ENCODE measurements around the gene CAMTA2.

CAMTA2 gene
- long read RNA-seq, partial matches to known transcripts = 1 of 7 reads
- long read RNA-seq, other reads (novel, unspliced or antisense) = 4 of 7 reads

GRCh38 chr17:4986951-4987766, at the start of gene CAMTA2:
CAMTA2 (minus strand) TSS chr17:4987675; CDS start chr17:4986222, 1,453 bp downstream.
- DNase-seq (ENCODE audit: low read depth in 1 of 2, low spot score in 1 of 2) = peak; percentile 73 to 79

GRCh38 chr17:5035315-5035714, 47.8 kb upstream of the CAMTA2 start, which contains the start of gene SLC52A1:
SLC52A1 (minus strand) TSS chr17:5035426; CDS start chr17:5034606, 820 bp downstream.
- no peak for TF ChIP-seq SPI1 (IDR thresholded peaks at IDR 0.05; ENCODE audit: borderline replicate concordance, low read depth)
- no peak for TF ChIP-seq POLR2AphosphoS5 (IDR thresholded peaks at IDR 0.05; ENCODE audit: low read depth)
- TF ChIP-seq, protein P1, sequence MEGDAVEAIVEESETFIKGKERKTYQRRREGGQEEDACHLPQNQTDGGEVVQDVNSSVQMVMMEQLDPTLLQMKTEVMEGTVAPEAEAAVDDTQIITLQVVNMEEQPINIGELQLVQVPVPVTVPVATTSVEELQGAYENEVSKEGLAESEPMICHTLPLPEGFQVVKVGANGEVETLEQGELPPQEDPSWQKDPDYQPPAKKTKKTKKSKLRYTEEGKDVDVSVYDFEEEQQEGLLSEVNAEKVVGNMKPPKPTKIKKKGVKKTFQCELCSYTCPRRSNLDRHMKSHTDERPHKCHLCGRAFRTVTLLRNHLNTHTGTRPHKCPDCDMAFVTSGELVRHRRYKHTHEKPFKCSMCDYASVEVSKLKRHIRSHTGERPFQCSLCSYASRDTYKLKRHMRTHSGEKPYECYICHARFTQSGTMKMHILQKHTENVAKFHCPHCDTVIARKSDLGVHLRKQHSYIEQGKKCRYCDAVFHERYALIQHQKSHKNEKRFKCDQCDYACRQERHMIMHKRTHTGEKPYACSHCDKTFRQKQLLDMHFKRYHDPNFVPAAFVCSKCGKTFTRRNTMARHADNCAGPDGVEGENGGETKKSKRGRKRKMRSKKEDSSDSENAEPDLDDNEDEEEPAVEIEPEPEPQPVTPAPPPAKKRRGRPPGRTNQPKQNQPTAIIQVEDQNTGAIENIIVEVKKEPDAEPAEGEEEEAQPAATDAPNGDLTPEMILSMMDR (IDR thresholded peaks at IDR 0.05; ENCODE audit: insufficient read depth, low read length) = no peak
- no peak for TF ChIP-seq REST (IDR thresholded peaks at IDR 0.05; ENCODE audit: insufficient replicate concordance, low read depth)
- no peak for TF ChIP-seq GABPA (IDR thresholded peaks at IDR 0.05; ENCODE audit: low read depth)
- no peak within 1 kb of the TSS for H3K4me3 ChIP-seq (replicated peaks; ENCODE audit: insufficient read depth, low read length)

More at GRCh38 chr17:4986951-4987766, at the start of gene CAMTA2:
- TF ChIP-seq SPI1 (IDR thresholded peaks at IDR 0.05; ENCODE audit: borderline replicate concordance, low read depth) = no peak
- TF ChIP-seq, protein P1 (IDR thresholded peaks at IDR 0.05; ENCODE audit: insufficient read depth, low read length) = no peak
- no peak for TF ChIP-seq REST (IDR thresholded peaks at IDR 0.05; ENCODE audit: insufficient replicate concordance, low read depth)
- no peak for TF ChIP-seq POLR2AphosphoS5 (IDR thresholded peaks at IDR 0.05; ENCODE audit: low read depth)
- TF ChIP-seq GABPA (IDR thresholded peaks at IDR 0.05; ENCODE audit: low read depth) = no peak
- peak within 1 kb of the TSS; percentile 55 for H3K27ac ChIP-seq (replicated peaks)
- no peaks in the 10 kb centered on the region for H3K27me3 ChIP-seq (ENCODE audit: insufficient read depth, poor library complexity, severe bottlenecking)
- H3K4me3 ChIP-seq (replicated peaks; ENCODE audit: insufficient read depth, low read length) = peak within 1 kb of the TSS; percentile 69

GRCh38 chr17:5034651-5035050, 47.2 kb upstream of the CAMTA2 start:
- Histone ChIP-seq H3K4me3 (replicated peaks; ENCODE audit: insufficient read depth, low read length) (no peak overlapping the region), H3K27ac (replicated peaks) (no peak overlapping the region), H3K27me3 (ENCODE audit: insufficient read depth, poor library complexity, severe bottlenecking) (no peaks in the 10 kb centered on the region)
- DNase-seq (ENCODE audit: low read depth in 1 of 2, low spot score in 1 of 2) = no peak
- TF ChIP-seq GABPA (IDR thresholded peaks at IDR 0.05; ENCODE audit: low read depth) (no peak), SPI1 (IDR thresholded peaks at IDR 0.05; ENCODE audit: borderline replicate concordance, low read depth) (no peak), REST (IDR thresholded peaks at IDR 0.05; ENCODE audit: insufficient replicate concordance, low read depth) (no peak), POLR2AphosphoS5 (IDR thresholded peaks at IDR 0.05; ENCODE audit: low read depth) (no peak)
- TF ChIP-seq, protein P1 (IDR thresholded peaks at IDR 0.05; ENCODE audit: insufficient read depth, low read length) = no peak

More at GRCh38 chr17:5035315-5035714, 47.8 kb upstream of the CAMTA2 start, which contains the start of gene SLC52A1:
- Histone ChIP-seq H3K27me3 (ENCODE audit: insufficient read depth, poor library complexity, severe bottlenecking) (no peaks in the 10 kb centered on the region), H3K27ac (replicated peaks) (no peak within 1 kb of the TSS)
- no peak for DNase-seq (ENCODE audit: low read depth in 1 of 2, low spot score in 1 of 2)

All from HL-60 (cell line).